SK-N-SH treated with all-trans-retinoic acid at 6 μM for 48 hours (cell line): ENCODE data around the gene PGAP2.

ENCODE experiments used
- ATAC-seq: fragments of 200-7000 bp; cut with Tn5 transposase; 3 replicates; pipeline ENCODE4 v1.9.1; 2020; ENCODE audit warnings: mild to moderate bottlenecking, moderate library complexity
- ARNTL ChIP-seq: fragments of 450-650 bp; formaldehyde crosslinking; IDR thresholded peaks from 2 replicates; pipeline ENCODE4 v1.5.0; 2020; ENCODE audit warnings: low read depth, mild to moderate bottlenecking, moderate library complexity, borderline replicate concordance
- BACH2 ChIP-seq: fragments of 250-450 bp; sonication (Bioruptor Pico); IDR thresholded peaks from 2 replicates; pipeline ENCODE4 v1.9.0; 2021; ENCODE audit warnings: mild to moderate bottlenecking, borderline replicate concordance
- CSDC2 ChIP-seq: fragments of 250-450 bp; sonication (Bioruptor Pico); IDR thresholded peaks from 2 replicates; pipeline ENCODE4 v1.5.0; 2020; ENCODE audit warnings: mild to moderate bottlenecking, moderate library complexity
- ESRRG ChIP-seq: fragments of 250-450 bp; sonication (Bioruptor Pico); IDR thresholded peaks from 2 replicates; pipeline ENCODE4 v1.6.1; 2021; ENCODE audit warnings: mild to moderate bottlenecking
- ISL1 ChIP-seq: fragments of 250-450 bp; sonication (Bioruptor Pico); IDR thresholded peaks from 2 replicates; pipeline ENCODE4 v2.1.2; 2022; ENCODE audit warnings: mild to moderate bottlenecking, moderate library complexity
- OSR1 ChIP-seq: fragments of 250-450 bp; sonication (Bioruptor Pico); IDR thresholded peaks from 2 replicates; pipeline ENCODE4 v1.8.0; 2022; ENCODE audit warnings: moderate library complexity, mild to moderate bottlenecking, inconsistent platforms
- POU6F1 ChIP-seq: fragments of 250-450 bp; sonication (Bioruptor Pico); IDR thresholded peaks from 2 replicates; pipeline ENCODE4 v1.8.0; 2021; ENCODE audit warnings: low read depth, mild to moderate bottlenecking, moderate library complexity, borderline replicate concordance
- PPARA ChIP-seq: fragments of 250-450 bp; sonication (Bioruptor Pico); IDR thresholded peaks from 2 replicates; pipeline ENCODE4 v1.5.0; 2020; ENCODE audit warnings: mild to moderate bottlenecking, borderline replicate concordance
- RARB ChIP-seq: fragments of 250-450 bp; sonication (Bioruptor Pico); IDR thresholded peaks from 2 replicates; pipeline ENCODE4 v1.8.0; 2021; ENCODE audit warnings: mild to moderate bottlenecking, moderate library complexity
- SNAI2 ChIP-seq: fragments of 250-450 bp; sonication (Bioruptor Pico); IDR thresholded peaks from 2 replicates; pipeline ENCODE4 v1.5.0; 2020; ENCODE audit warnings: mild to moderate bottlenecking, moderate library complexity
- TCF4 ChIP-seq: fragments of 250-450 bp; sonication (Bioruptor Pico); IDR thresholded peaks from 2 replicates; pipeline ENCODE4 v1.8.0; 2021; ENCODE audit warnings: mild to moderate bottlenecking, moderate library complexity, borderline replicate concordance
- TOX ChIP-seq: fragments of 250-450 bp; sonication (Bioruptor Pico); IDR thresholded peaks from 2 replicates; pipeline ENCODE4 v1.8.0; 2021; ENCODE audit warnings: mild to moderate bottlenecking, moderate library complexity, borderline replicate concordance
- TSHZ2 ChIP-seq: fragments of 250-450 bp; sonication (Bioruptor Pico); IDR thresholded peaks from 2 replicates; pipeline ENCODE4 v1.5.0; 2020; ENCODE audit warnings: mild to moderate bottlenecking, moderate library complexity
- ZC3H10 ChIP-seq: fragments of 250-450 bp; sonication (Bioruptor Pico); IDR thresholded peaks from 2 replicates; pipeline ENCODE4 v1.5.1; 2021; ENCODE audit warnings: mild to moderate bottlenecking, moderate library complexity
- ZFP30 ChIP-seq: fragments of 450-650 bp; formaldehyde crosslinking; IDR thresholded peaks from 2 replicates; pipeline ENCODE4 v1.5.0; 2022; ENCODE audit warnings: mild to moderate bottlenecking, moderate library complexity
- ZNF565 ChIP-seq: fragments of 450-650 bp; formaldehyde crosslinking; conservative IDR thresholded peaks from 2 replicates; pipeline ENCODE4 v1.5.0; 2020; ENCODE audit warnings: low read depth, mild to moderate bottlenecking, moderate library complexity
- ZNF70 ChIP-seq: fragments of 450-650 bp; formaldehyde crosslinking; IDR thresholded peaks from 2 replicates; pipeline ENCODE4 v1.5.0; 2020; ENCODE audit warnings: mild to moderate bottlenecking, moderate library complexity
- ZNF8 ChIP-seq: fragments of 450-650 bp; formaldehyde crosslinking; IDR thresholded peaks from 2 replicates; pipeline ENCODE4 v1.5.0; 2020; ENCODE audit warnings: mild to moderate bottlenecking, moderate library complexity
- TF ChIP-seq, protein P1 (sequence below): fragments of 250-450 bp; sonication (Bioruptor Pico); IDR thresholded peaks from 2 replicates; pipeline ENCODE4 v1.5.1; 2021; ENCODE audit warnings: mild to moderate bottlenecking, moderate library complexity
- TF ChIP-seq, protein P2 (sequence below): fragments of 250-450 bp; sonication (Bioruptor Pico); IDR thresholded peaks from 2 replicates; pipeline ENCODE4 v1.5.1; 2020; ENCODE audit warnings: low read depth, mild to moderate bottlenecking, moderate library complexity
- TF ChIP-seq, protein P3 (sequence below): fragments of 250-450 bp; sonication (Bioruptor Pico); IDR thresholded peaks from 2 replicates; pipeline ENCODE4 v1.8.0; 2020; ENCODE audit warnings: mild to moderate bottlenecking, moderate library complexity, borderline replicate concordance

The PGAP2 gene

GRCh38 chr11:3815845-3816244 is 7.5 kb downstream of the PGAP2 start (continued):
- TF ChIP-seq, protein P1, sequence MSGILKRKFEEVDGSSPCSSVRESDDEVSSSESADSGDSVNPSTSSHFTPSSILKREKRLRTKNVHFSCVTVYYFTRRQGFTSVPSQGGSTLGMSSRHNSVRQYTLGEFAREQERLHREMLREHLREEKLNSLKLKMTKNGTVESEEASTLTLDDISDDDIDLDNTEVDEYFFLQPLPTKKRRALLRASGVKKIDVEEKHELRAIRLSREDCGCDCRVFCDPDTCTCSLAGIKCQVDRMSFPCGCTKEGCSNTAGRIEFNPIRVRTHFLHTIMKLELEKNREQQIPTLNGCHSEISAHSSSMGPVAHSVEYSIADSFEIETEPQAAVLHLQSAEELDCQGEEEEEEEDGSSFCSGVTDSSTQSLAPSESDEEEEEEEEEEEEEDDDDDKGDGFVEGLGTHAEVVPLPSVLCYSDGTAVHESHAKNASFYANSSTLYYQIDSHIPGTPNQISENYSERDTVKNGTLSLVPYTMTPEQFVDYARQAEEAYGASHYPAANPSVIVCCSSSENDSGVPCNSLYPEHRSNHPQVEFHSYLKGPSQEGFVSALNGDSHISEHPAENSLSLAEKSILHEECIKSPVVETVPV: no peak

DNA sequence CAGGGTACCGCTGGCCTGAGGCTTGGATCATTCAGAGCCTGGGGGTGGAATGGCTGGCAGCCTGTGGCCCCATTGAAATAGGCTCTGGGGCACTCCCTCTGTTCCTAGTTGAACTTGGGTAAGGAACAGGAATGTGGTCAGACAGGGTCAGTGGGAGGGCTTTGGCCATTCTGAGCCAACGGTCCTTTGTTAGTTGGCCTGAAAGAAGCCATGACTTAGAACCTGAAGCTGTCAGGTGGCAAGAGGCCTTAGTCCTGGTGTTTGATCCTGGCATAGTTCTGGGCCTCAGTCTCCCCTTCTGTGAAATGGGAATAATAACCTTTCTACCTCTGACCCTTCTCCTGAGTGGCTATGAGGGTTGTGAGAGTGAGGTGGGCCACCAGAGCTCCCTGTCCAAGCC is 8.3 kb downstream of the PGAP2 start:
- ATAC-seq: no peak
- TF ChIP-seq ZNF565 (no peak), SNAI2 (CRISPR knock-in tag) (no peak), ISL1 (CRISPR knock-in tag) (no peak), ZC3H10 (CRISPR knock-in tag) (no peak), ZFP30 (CRISPR knock-in tag) (no peak), BACH2 (CRISPR knock-in tag) (no peak), TSHZ2 (CRISPR knock-in tag) (no peak), ARNTL (CRISPR knock-in tag) (no peak), OSR1 (no peak), RARB (CRISPR knock-in tag) (no peak), PPARA (no peak), TOX (CRISPR knock-in tag) (no peak), ZNF70 (CRISPR knock-in tag) (no peak)
- TF ChIP-seq, protein P2, sequence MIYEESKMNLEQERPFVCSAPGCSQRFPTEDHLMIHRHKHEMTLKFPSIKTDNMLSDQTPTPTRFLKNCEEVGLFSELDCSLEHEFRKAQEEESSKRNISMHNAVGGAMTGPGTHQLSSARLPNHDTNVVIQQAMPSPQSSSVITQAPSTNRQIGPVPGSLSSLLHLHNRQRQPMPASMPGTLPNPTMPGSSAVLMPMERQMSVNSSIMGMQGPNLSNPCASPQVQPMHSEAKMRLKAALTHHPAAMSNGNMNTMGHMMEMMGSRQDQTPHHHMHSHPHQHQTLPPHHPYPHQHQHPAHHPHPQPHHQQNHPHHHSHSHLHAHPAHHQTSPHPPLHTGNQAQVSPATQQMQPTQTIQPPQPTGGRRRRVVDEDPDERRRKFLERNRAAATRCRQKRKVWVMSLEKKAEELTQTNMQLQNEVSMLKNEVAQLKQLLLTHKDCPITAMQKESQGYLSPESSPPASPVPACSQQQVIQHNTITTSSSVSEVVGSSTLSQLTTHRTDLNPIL (CRISPR knock-in tag): no peak

DNA sequence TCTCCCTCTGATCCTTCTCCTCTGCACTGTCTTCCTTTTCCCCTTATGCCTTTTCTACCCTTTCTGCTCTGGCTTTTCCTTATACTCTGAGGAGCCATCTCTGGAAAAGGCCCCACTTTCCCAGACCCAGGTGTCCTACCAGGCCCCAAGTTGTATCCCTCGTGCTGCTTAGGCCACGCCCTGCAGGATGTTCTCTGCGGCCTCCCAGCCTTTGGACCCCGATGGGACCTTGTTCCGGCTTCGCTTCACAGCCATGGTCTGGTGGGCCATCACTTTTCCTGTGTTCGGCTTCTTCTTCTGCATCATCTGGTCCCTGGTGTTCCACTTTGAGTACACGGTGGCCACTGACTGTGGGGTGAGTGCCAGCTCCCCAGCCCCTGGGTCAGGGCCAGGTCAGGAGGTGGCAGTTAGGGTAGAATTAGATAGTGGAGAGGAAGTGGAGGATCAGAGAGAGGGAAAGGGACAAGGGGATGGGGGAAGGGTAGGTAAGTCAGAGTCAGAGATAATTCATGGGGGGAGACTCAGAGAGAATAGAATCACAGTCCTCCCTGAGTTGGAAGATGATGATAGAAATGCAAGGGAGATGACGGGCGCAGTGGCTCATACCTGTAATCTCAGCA is 8.9 kb downstream of the PGAP2 start:
- ATAC-seq: no peak
- TF ChIP-seq CSDC2 (CRISPR knock-in tag): no peak
- no peak for TF ChIP-seq TOX (CRISPR knock-in tag)
- TF ChIP-seq, protein P2 (CRISPR knock-in tag): no peak
- TF ChIP-seq BACH2 (CRISPR knock-in tag): no peak
- TF ChIP-seq ZNF565: no peak
- TF ChIP-seq, protein P1: no peak
- TF ChIP-seq, protein P3, sequence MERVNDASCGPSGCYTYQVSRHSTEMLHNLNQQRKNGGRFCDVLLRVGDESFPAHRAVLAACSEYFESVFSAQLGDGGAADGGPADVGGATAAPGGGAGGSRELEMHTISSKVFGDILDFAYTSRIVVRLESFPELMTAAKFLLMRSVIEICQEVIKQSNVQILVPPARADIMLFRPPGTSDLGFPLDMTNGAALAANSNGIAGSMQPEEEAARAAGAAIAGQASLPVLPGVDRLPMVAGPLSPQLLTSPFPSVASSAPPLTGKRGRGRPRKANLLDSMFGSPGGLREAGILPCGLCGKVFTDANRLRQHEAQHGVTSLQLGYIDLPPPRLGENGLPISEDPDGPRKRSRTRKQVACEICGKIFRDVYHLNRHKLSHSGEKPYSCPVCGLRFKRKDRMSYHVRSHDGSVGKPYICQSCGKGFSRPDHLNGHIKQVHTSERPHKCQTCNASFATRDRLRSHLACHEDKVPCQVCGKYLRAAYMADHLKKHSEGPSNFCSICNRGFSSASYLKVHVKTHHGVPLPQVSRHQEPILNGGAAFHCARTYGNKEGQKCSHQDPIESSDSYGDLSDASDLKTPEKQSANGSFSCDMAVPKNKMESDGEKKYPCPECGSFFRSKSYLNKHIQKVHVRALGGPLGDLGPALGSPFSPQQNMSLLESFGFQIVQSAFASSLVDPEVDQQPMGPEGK (CRISPR knock-in tag): no peak
- no peak for TF ChIP-seq ZFP30 (CRISPR knock-in tag)
- TF ChIP-seq TCF4 (CRISPR knock-in tag): no peak
- no peak for TF ChIP-seq ESRRG (CRISPR knock-in tag)
- TF ChIP-seq SNAI2 (CRISPR knock-in tag): no peak
- no peak for TF ChIP-seq ZNF8
- TF ChIP-seq POU6F1 (CRISPR knock-in tag): no peak
- no peak for TF ChIP-seq ZNF70 (CRISPR knock-in tag)
- TF ChIP-seq, all 23 proteins: peak for 0
